ENCODE data around the gene ACER3.
A peak's percentile ranks its signal among the peaks of the same experiment; 100 is the strongest.

ACER3 gene

GRCh38 chr11:77071671-77072605 lies 211.2 kb downstream of the ACER3 start:
- Histone ChIP-seq H3K9ac (ENCODE audit: low read depth, low read length, poor library complexity) (no peak overlapping the region), H3K36me3 (replicated peaks in 1 of 2; ENCODE audit: control insufficient read depth in 2 of 2, insufficient read depth in 2 of 2, low read length in 2 of 2) (peaks cover 0 to 18% of the 10 kb centered on the region in 2 donors), H4K8ac (ENCODE audit: low read depth, low read length) (no peak overlapping the region), H3K4ac (ENCODE audit: low read length) (no peak overlapping the region), H3K27ac (replicated peaks; ENCODE audit: low read length) (no peak overlapping the region), H3K23ac (ENCODE audit: low read depth, low read length, poor library complexity) (peak overlapping the region; percentile 14), H3K4me3 (ENCODE audit: low read length in 2 of 2) (no peak overlapping the region), H2AFZ (ENCODE audit: low read length) (no peak overlapping the region), H2AK5ac (ENCODE audit: low read depth, low read length) (peak overlapping the region; percentile 63), H2BK15ac (ENCODE audit: low read length) (no peak overlapping the region), H3K9me3 (replicated peaks in 1 of 2; ENCODE audit: control insufficient read depth in 2 of 2, insufficient read depth in 1 of 2, low read depth in 1 of 2, low read length in 2 of 2) (no peaks in the 10 kb centered on the region), H2BK120ac (ENCODE audit: low read depth, low read length) (no peak overlapping the region), H3K4me1 (ENCODE audit: control insufficient read depth in 2 of 2, insufficient read depth in 1 of 2, low read depth in 1 of 2, low read length in 2 of 2) (peaks cover 10 to 20% of the 10 kb centered on the region in 2 donors), H3K14ac (ENCODE audit: low read length) (peak overlapping the region; percentile 27), H3K4me2 (ENCODE audit: insufficient read depth, low read length, poor library complexity, severe bottlenecking) (no peak overlapping the region), H3K18ac (ENCODE audit: low read length) (no peak overlapping the region), H3K79me1 (ENCODE audit: low read depth, low read length) (peaks cover 2% of the 10 kb centered on the region), H2BK5ac (ENCODE audit: low read length) (no peak overlapping the region), H3K27me3 (ENCODE audit: control insufficient read depth in 3 of 3, insufficient read depth in 3 of 3, low read depth in 1 of 3, low read length in 3 of 3) (no peaks in the 10 kb centered on the region), H4K91ac (ENCODE audit: low read depth, low read length, poor library complexity) (no peak overlapping the region), H2BK12ac (ENCODE audit: low read length) (no peak overlapping the region)
- 100% methylated on average over 1 of the region's 15 CpGs; no CpG with 5 or more reads in 1 of the 2 donors for WGBS, 2 donors (ENCODE audit: extremely low coverage in 2 of 2, insufficient read length in 2 of 2, insufficient replicate concordance in 1 of 2)
- no peak for DNase-seq (ENCODE audit: low spot score)

- Histone ChIP-seq H3K4me3 (ENCODE audit: low read length in 2 of 2) (no peak overlapping the region), H2BK5ac (ENCODE audit: low read length) (no peak overlapping the region), H3K4me1 (ENCODE audit: control insufficient read depth in 2 of 2, insufficient read depth in 1 of 2, low read depth in 1 of 2, low read length in 2 of 2) (peaks cover 6 to 20% of the 10 kb centered on the region in 2 donors)
Observed at GRCh38 chr11:77072851-77073327, 212.2 kb downstream of the ACER3 start.

GRCh38 chr11:77073328-77074001 lies 212.7 kb downstream of the ACER3 start:
- Histone ChIP-seq H3K18ac (ENCODE audit: low read length) (peak overlapping the region; percentile 79), H4K91ac (ENCODE audit: low read depth, low read length, poor library complexity) (no peak overlapping the region), H4K8ac (ENCODE audit: low read depth, low read length) (no peak overlapping the region), H3K27me3 (ENCODE audit: control insufficient read depth in 3 of 3, insufficient read depth in 3 of 3, low read depth in 1 of 3, low read length in 3 of 3) (no peaks in the 10 kb centered on the region), H2BK12ac (ENCODE audit: low read length) (no peak overlapping the region), H3K9ac (ENCODE audit: low read depth, low read length, poor library complexity) (no peak overlapping the region), H3K4me1 (ENCODE audit: control insufficient read depth in 2 of 2, insufficient read depth in 1 of 2, low read depth in 1 of 2, low read length in 2 of 2) (peaks cover 3 to 14% of the 10 kb centered on the region in 2 donors), H3K4me2 (ENCODE audit: insufficient read depth, low read length, poor library complexity, severe bottlenecking) (no peak overlapping the region), H3K36me3 (replicated peaks in 1 of 2; ENCODE audit: control insufficient read depth in 2 of 2, insufficient read depth in 2 of 2, low read length in 2 of 2) (peaks cover 0 to 18% of the 10 kb centered on the region in 2 donors), H3K14ac (ENCODE audit: low read length) (no peak overlapping the region), H3K4ac (ENCODE audit: low read length) (no peak overlapping the region), H3K79me1 (ENCODE audit: low read depth, low read length) (peaks cover 2% of the 10 kb centered on the region), H2BK5ac (ENCODE audit: low read length) (no peak overlapping the region), H2BK15ac (ENCODE audit: low read length) (no peak overlapping the region), H2AK5ac (ENCODE audit: low read depth, low read length) (peak overlapping the region; percentile 13), H2AFZ (ENCODE audit: low read length) (no peak overlapping the region), H3K23ac (ENCODE audit: low read depth, low read length, poor library complexity) (peak overlapping the region; percentile 35), H3K9me3 (replicated peaks in 1 of 2; ENCODE audit: control insufficient read depth in 2 of 2, insufficient read depth in 1 of 2, low read depth in 1 of 2, low read length in 2 of 2) (peaks cover 0 to 3% of the 10 kb centered on the region in 2 donors), H3K4me3 (ENCODE audit: low read length in 2 of 2) (no peak overlapping the region), H3K27ac (replicated peaks; ENCODE audit: low read length) (no peak overlapping the region), H2BK120ac (ENCODE audit: low read depth, low read length) (peak overlapping the region; percentile 24)
- WGBS, 2 donors (ENCODE audit: extremely low coverage in 2 of 2, insufficient read length in 2 of 2, insufficient replicate concordance in 1 of 2): no CpG with 5 or more reads among the region's 11 CpGs
- no peak for DNase-seq (ENCODE audit: low spot score)

More at GRCh38 chr11:77072851-77073327, 212.2 kb downstream of the ACER3 start:
- Histone ChIP-seq H3K23ac (ENCODE audit: low read depth, low read length, poor library complexity) (no peak overlapping the region), H4K8ac (ENCODE audit: low read depth, low read length) (no peak overlapping the region), H3K27me3 (ENCODE audit: control insufficient read depth in 3 of 3, insufficient read depth in 3 of 3, low read depth in 1 of 3, low read length in 3 of 3) (no peaks in the 10 kb centered on the region), H3K4me2 (ENCODE audit: insufficient read depth, low read length, poor library complexity, severe bottlenecking) (no peak overlapping the region), H2BK15ac (ENCODE audit: low read length) (no peak overlapping the region), H2AFZ (ENCODE audit: low read length) (no peak overlapping the region), H3K79me1 (ENCODE audit: low read depth, low read length) (peaks cover 2% of the 10 kb centered on the region), H2AK5ac (ENCODE audit: low read depth, low read length) (no peak overlapping the region), H3K9ac (ENCODE audit: low read depth, low read length, poor library complexity) (no peak overlapping the region), H3K27ac (replicated peaks; ENCODE audit: low read length) (no peak overlapping the region), H2BK120ac (ENCODE audit: low read depth, low read length) (no peak overlapping the region), H3K36me3 (replicated peaks in 1 of 2; ENCODE audit: control insufficient read depth in 2 of 2, insufficient read depth in 2 of 2, low read length in 2 of 2) (peaks cover 0 to 18% of the 10 kb centered on the region in 2 donors), H2BK12ac (ENCODE audit: low read length) (no peak overlapping the region), H3K9me3 (replicated peaks in 1 of 2; ENCODE audit: control insufficient read depth in 2 of 2, insufficient read depth in 1 of 2, low read depth in 1 of 2, low read length in 2 of 2) (no peaks in the 10 kb centered on the region), H3K14ac (ENCODE audit: low read length) (no peak overlapping the region), H3K18ac (ENCODE audit: low read length) (no peak overlapping the region), H3K4ac (ENCODE audit: low read length) (no peak overlapping the region), H4K91ac (ENCODE audit: low read depth, low read length, poor library complexity) (no peak overlapping the region)
- DNase-seq (ENCODE audit: low spot score): no peak
- no CpG with 5 or more reads among the region's 8 CpGs for WGBS, 2 donors (ENCODE audit: extremely low coverage in 2 of 2, insufficient read length in 2 of 2, insufficient replicate concordance in 1 of 2)

GRCh38 chr11:77074205-77074604 lies 213.5 kb downstream of the ACER3 start:
- Histone ChIP-seq H4K91ac (ENCODE audit: low read depth, low read length, poor library complexity) (no peak overlapping the region), H3K4ac (ENCODE audit: low read length) (no peak overlapping the region), H2BK5ac (ENCODE audit: low read length) (no peak overlapping the region), H2AK5ac (ENCODE audit: low read depth, low read length) (no peak overlapping the region), H2AFZ (ENCODE audit: low read length) (no peak overlapping the region), H3K27me3 (ENCODE audit: control insufficient read depth in 3 of 3, insufficient read depth in 3 of 3, low read depth in 1 of 3, low read length in 3 of 3) (no peaks in the 10 kb centered on the region), H2BK15ac (ENCODE audit: low read length) (peak overlapping the region; percentile 49), H3K18ac (ENCODE audit: low read length) (no peak overlapping the region), H3K79me1 (ENCODE audit: low read depth, low read length) (peaks cover 2% of the 10 kb centered on the region), H3K4me3 (ENCODE audit: low read length in 2 of 2) (no peak overlapping the region), H3K23ac (ENCODE audit: low read depth, low read length, poor library complexity) (no peak overlapping the region), H3K4me2 (ENCODE audit: insufficient read depth, low read length, poor library complexity, severe bottlenecking) (peak overlapping the region; percentile 18), H3K4me1 (ENCODE audit: control insufficient read depth in 2 of 2, insufficient read depth in 1 of 2, low read depth in 1 of 2, low read length in 2 of 2) (peaks cover 3 to 8% of the 10 kb centered on the region in 2 donors), H3K14ac (ENCODE audit: low read length) (no peak overlapping the region), H3K9ac (ENCODE audit: low read depth, low read length, poor library complexity) (peak overlapping the region; percentile 21), H2BK12ac (ENCODE audit: low read length) (no peak overlapping the region), H3K9me3 (replicated peaks in 1 of 2; ENCODE audit: control insufficient read depth in 2 of 2, insufficient read depth in 1 of 2, low read depth in 1 of 2, low read length in 2 of 2) (peaks cover 0 to 10% of the 10 kb centered on the region in 2 donors), H2BK120ac (ENCODE audit: low read depth, low read length) (peak overlapping the region; percentile 24), H3K27ac (replicated peaks; ENCODE audit: low read length) (no peak overlapping the region), H4K8ac (ENCODE audit: low read depth, low read length) (no peak overlapping the region), H3K36me3 (replicated peaks in 1 of 2; ENCODE audit: control insufficient read depth in 2 of 2, insufficient read depth in 2 of 2, low read length in 2 of 2) (peaks cover 0 to 18% of the 10 kb centered on the region in 2 donors)
- DNase-seq (ENCODE audit: low spot score): no peak
- no CpG with 5 or more reads among the region's 5 CpGs for WGBS, 2 donors (ENCODE audit: extremely low coverage in 2 of 2, insufficient read length in 2 of 2, insufficient replicate concordance in 1 of 2)
